SHP77 (cell line): ENCODE results near the gene PPDPF.
"Not testable (repeated sequence)": the region's sequence is repeated elsewhere in the genome, so short reads cannot be mapped to it uniquely, and the experiment has no call there.

Experiments
- DNase-seq, 2 experiments: peaks; one replicate each; lab custom pipeline; 2025; lab: John Stamatoyannopoulos, UW

Gene PPDPF

GRCh38 chr20:63565021-63565698, 44.6 kb downstream of the PPDPF start:
- DNase-seq = no peak

GRCh38 chr20:63565699-63566335, 45.3 kb downstream of the PPDPF start:
- DNase-seq = no peak

GRCh38 chr20:63566395-63567135, 46.0 kb downstream of the PPDPF start:
- no peak for DNase-seq

- no peak for DNase-seq
These were observed 46.5 kb downstream of the PPDPF start for GRCh38 chr20:63567136-63567385.

- DNase-seq = no peak
These were observed 47.0 kb downstream of the PPDPF start for GRCh38 chr20:63567386-63568169.

GRCh38 chr20:63568170-63568981, 47.8 kb downstream of the PPDPF start:
- no peak for DNase-seq

- DNase-seq = peak; percentile 66 to 90
These were observed 48.7 kb downstream of the PPDPF start for GRCh38 chr20:63568986-63569949.

- DNase-seq = no peak
These were observed 49.9 kb downstream of the PPDPF start for GRCh38 chr20:63570281-63571086.

- not testable (repeated sequence) for DNase-seq
These were observed 50.5 kb downstream of the PPDPF start for GRCh38 chr20:63571087-63571478.
